ES-I3 (cell line): ENCODE data around the gene USP46.

ENCODE experiments used
- H3K36me3 ChIP-seq: 2 replicates; pipeline ENCODE4 v1.6.1; 2013; ENCODE audit warnings: mild to moderate bottlenecking, low read length, control low read depth, moderate library complexity; ENCODE audit not compliant: insufficient read depth
- H3K4me1 ChIP-seq: 2 replicates; pipeline ENCODE4 v1.6.1; 2013; ENCODE audit warnings: mild to moderate bottlenecking, control low read depth, low read length; ENCODE audit not compliant: insufficient read depth
- H3K9ac ChIP-seq: 2 replicates; pipeline ENCODE4 v1.6.1; 2013; ENCODE audit warnings: low read depth, mild to moderate bottlenecking, low read length, moderate library complexity
- H3K9me3 ChIP-seq: 2 replicates; pipeline ENCODE4 v1.6.1; 2013; ENCODE audit warnings: mild to moderate bottlenecking, low read length, moderate library complexity; ENCODE audit not compliant: control insufficient read depth, insufficient read depth

The USP46 gene, protein sequence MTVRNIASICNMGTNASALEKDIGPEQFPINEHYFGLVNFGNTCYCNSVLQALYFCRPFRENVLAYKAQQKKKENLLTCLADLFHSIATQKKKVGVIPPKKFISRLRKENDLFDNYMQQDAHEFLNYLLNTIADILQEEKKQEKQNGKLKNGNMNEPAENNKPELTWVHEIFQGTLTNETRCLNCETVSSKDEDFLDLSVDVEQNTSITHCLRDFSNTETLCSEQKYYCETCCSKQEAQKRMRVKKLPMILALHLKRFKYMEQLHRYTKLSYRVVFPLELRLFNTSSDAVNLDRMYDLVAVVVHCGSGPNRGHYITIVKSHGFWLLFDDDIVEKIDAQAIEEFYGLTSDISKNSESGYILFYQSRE

DNA sequence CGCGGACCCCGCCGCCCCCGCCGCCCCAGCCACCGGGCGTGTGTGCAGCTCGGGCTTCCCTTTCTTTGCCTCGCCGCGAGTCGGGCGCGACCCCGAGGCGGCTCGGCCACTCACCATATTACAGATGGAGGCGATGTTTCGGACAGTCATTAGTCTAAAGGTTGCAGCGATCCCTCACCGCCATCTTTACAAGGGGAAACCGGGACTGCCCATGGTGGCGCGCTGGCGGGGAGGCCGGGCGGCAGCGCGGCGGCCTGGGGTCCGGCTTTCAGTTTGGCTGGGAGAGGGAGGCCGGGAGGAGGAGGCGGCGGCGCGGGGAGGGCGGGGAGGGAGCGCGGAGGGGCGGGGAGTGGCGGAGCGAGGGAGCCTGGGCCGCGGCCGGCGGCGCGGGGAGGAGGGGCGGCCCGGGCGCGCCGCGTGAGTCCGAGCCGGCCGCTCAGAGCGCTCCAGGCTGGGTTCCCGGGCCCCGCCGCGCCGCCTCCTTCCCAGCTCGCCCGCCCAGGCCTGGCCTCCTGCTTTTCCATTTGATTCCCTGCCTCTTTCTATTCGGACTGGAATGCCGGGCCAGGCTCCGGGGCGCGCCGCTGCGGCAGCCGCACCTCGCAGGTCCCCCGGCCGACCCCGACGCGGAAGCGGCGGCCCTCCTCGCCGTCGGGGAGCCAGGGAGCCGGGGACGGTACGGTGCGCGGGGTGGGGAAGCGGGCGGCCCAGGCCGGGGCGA, at the start of gene USP46:
TSS of gene USP46 (minus strand) at position 301 of the 721 bp plus-strand sequence. CDS start at position 150, 151 bp downstream.
- Histone ChIP-seq H3K9me3 (peaks cover 2% of the 10 kb centered on the region; the same call in 1 of the 2 replicates), H3K9ac (peak within 1 kb of the TSS; percentile 94), H3K36me3 (0 out of 2 replicates have a peak, but pooled peaks cover 7% of the 10 kb centered on the region), H3K4me1 (peaks cover 21% of the 10 kb centered on the region)

DNA sequence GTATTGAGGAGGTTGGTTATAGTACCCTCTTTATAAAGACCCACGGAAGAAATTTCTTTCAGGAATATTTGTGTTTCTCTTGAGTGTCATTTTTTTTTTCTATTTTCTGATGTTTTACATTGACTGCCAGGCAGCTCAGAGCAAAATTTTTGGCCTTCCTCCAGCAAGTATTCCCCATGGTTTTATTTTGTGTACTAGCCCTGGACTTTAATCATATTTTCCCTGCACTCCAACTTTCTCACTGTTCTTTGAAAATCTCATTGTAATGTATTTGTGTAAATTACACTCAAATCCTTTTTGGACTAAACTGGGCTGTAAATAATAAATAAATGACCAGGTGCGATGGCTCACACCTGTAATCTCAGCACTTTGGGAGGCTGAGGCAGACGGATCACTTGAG, 45.6 kb upstream of the USP46 start:
- H3K9ac ChIP-seq = no peak overlapping the region
- H3K9me3 ChIP-seq = no peaks in the 10 kb centered on the region
- peaks cover 13% of the 10 kb centered on the region for H3K4me1 ChIP-seq
- no peaks in the 10 kb centered on the region for H3K36me3 ChIP-seq

DNA sequence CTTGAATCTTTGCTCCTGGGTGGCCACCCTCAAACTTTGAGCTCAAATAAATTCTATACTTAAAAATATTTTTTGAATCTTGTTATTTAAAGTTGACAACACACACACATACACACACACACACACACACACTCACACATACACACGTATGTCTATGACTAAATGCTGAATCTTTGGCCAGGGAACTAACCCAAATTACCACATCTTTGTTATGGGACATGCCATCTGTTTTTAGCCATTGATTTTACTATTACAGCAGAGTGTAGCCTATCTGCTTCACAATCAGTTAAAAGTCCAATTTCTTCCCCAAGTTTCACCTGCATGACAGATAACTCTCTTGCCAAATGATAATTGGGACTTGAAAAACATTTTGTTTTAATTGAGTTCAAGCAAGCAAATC, 45.0 kb upstream of the USP46 start:
- Histone ChIP-seq H3K36me3 (no peaks in the 10 kb centered on the region), H3K4me1 (peaks cover 10% of the 10 kb centered on the region), H3K9ac (no peak overlapping the region), H3K9me3 (no peaks in the 10 kb centered on the region)

DNA sequence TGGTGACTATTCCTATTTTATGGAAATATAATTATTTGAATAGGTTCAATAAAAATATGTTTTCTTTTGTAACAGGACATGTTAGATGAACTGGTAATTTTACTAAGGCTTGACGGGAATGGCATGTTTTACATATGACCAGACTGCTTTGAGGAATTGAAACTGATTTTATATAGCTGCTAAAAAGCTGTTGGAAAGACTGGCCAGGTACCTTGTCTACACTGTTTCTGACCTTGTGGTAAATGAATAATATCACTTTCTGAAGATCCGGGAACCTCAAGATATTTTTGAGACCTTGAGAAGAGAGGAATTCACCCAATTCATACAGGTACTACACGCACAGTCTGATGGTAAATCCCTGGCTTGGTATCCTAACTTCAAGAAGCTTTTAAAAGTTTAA, 42.1 kb upstream of the USP46 start:
- H3K9me3 ChIP-seq = no peaks in the 10 kb centered on the region
- peaks cover 5% of the 10 kb centered on the region for H3K4me1 ChIP-seq
- H3K36me3 ChIP-seq = no peaks in the 10 kb centered on the region
- H3K9ac ChIP-seq = no peak overlapping the region

DNA sequence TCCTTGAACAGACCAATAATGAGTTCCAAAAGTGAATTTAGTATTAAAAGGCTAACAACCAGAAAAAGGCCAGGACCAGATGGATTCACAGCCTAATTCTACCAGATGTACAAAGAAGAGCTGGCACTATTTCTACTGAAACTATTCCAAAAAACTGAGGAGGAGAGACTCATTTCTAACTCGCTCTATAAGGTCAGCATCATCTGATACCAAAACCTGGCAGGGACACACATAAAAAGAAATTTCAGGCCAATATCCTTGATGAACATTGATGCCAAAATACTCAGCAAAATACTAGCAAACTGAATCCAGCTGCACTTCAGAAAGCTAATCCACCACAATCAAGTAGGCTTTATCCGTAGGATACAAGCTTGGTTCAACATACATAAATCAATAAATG, 35.8 kb upstream of the USP46 start:
- Histone ChIP-seq H3K9me3 (peaks cover 6% of the 10 kb centered on the region; the same call in 1 of the 2 replicates), H3K36me3 (no peaks in the 10 kb centered on the region), H3K4me1 (no peaks in the 10 kb centered on the region), H3K9ac (no peak overlapping the region)

DNA sequence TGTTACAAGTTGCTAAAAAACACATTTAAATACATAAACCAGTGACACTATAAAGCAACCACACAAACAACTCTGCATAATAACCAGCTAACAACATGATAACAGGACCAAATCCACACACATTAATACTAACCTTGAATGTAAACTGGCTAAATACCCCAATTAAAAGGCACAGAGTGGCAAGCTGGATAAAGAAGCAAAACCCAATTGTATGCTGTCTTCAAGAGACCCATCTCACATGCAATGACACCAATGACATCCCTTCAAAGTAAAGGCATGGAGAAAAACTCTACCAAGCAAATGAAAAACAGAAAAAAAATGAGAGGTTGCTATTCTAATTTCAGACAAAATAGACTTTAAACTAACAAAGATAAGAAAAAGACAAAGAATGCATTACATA, 34.4 kb upstream of the USP46 start:
- H3K4me1 ChIP-seq = no peaks in the 10 kb centered on the region
- H3K9me3 ChIP-seq = peaks cover 6% of the 10 kb centered on the region; the same call in 1 of the 2 replicates
- no peaks in the 10 kb centered on the region for H3K36me3 ChIP-seq
- no peak overlapping the region for H3K9ac ChIP-seq

DNA sequence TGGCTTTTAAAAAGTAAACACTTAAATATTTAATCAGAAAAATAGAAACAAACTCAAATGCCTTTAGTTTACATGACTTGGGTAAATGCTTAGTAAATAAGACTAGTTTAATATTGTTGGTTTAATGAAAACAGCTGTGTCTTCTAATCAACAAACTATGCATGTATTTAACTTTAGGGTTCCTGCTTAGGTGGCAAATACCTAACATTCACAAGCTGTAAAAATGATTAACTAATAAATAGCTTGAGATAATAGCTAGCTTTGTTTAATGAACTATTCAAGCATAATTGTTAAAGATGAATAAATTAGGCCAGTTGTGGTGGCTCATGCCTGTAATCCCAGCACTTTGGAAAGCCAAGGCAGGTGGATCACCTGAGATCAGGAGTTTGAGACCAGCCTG, 30.0 kb upstream of the USP46 start:
- Histone ChIP-seq H3K36me3 (no peaks in the 10 kb centered on the region), H3K9ac (no peak overlapping the region), H3K9me3 (peaks cover 3% of the 10 kb centered on the region; the same call in 1 of the 2 replicates), H3K4me1 (no peaks in the 10 kb centered on the region)

DNA sequence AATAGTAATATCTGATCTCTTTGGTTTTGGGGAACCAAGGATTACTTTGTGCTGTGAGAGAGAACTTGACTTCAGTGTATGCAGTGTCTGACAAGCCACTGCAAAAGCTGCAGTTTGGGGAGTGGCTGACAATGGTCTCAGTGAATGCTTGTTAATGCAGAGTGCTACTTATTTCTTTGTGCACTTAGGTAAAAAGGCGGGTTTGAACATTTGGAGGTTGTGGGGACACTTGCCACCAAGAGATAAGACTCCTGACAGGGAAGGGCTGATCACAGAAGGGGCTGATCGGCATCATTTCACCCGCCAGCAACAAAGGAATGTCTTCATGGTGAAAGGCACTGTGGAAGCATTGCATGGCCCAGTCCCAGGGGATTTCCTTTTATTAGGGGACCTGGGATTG, 28.6 kb upstream of the USP46 start:
- Histone ChIP-seq H3K4me1 (no peaks in the 10 kb centered on the region), H3K36me3 (no peaks in the 10 kb centered on the region), H3K9me3 (no peaks in the 10 kb centered on the region), H3K9ac (no peak overlapping the region)

DNA sequence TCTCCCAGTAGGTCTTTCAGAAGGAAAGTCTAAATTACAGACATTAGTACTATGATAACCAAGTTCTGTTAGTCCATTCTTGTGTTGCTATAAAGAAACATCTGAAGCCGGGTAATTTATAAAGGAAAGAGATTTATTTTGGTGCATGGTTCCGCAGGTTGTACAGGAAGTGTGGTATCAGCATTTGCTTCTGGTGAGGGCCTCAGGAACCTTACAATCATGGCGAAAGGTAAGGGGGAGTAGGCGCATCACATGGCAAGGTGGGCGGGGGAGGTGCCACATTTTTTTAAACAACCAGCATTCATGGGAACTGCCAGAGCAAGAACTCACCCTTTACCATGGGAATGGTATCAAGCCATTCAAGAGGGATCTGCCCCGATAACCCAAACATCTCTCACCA, 26.2 kb upstream of the USP46 start:
- Histone ChIP-seq H3K4me1 (no peaks in the 10 kb centered on the region), H3K9me3 (no peaks in the 10 kb centered on the region), H3K9ac (no peak overlapping the region), H3K36me3 (no peaks in the 10 kb centered on the region)

DNA sequence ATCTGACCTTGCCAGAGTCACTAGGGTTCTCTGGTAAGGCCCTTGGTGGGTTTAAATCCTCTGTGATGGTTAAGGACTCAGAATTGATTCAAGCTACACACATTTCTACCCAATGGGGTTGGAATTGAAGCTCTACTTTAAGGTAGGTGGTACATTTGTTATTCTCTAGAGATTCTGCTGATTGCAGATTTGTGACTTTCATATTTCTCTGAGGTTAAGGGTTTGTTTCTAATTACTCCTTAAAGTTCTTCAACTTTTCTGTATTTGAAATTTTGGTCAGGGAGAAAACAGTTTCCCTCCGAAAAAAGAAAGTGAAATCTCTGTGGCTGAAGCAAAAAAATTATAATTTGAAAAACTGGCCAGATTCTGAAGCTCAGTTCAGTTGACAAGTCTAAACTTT, 25.8 kb upstream of the USP46 start:
- Histone ChIP-seq H3K4me1 (no peaks in the 10 kb centered on the region), H3K9me3 (no peaks in the 10 kb centered on the region), H3K9ac (no peak overlapping the region), H3K36me3 (no peaks in the 10 kb centered on the region)

DNA sequence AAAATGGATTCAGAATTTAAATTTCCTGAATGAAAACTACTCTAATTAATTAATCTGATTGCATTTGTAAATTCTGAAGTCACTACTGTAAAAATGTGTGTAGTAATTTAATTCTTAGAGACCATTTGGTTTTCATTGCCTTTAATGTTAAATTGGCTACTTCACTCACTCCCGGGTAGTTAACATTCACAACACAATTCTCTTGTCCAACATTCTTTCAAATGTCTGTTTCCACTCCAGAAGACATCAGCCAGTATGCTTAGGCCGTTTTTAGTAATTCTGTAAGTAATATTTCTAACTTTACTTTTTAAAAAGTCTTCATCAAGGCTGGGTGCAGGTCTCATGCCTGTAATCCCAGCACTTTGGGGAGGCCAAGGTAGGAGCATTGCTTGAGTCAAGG, 21.3 kb upstream of the USP46 start:
- Histone ChIP-seq H3K4me1 (no peaks in the 10 kb centered on the region), H3K36me3 (no peaks in the 10 kb centered on the region), H3K9ac (no peak overlapping the region), H3K9me3 (no peaks in the 10 kb centered on the region)

DNA sequence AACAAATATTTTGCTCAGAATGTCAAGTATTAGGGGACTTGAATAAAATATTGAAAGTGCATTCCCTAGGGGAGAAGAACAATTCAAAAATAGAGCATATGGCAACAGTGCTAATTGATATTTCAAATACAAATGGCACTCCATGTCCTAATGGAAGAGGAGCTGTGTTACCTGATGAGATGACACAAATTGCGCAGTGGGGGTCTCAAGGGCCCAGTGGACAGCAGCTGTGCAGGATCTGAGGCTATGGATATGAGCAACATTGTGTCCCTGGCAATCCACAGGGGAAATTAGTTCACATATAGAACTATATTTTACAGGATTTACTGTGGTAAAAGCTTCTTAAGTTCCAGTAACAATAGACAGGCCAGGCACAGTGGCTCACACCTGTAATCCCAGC, 17.4 kb upstream of the USP46 start:
- Histone ChIP-seq H3K9ac (no peak overlapping the region), H3K9me3 (no peaks in the 10 kb centered on the region), H3K4me1 (no peaks in the 10 kb centered on the region), H3K36me3 (no peaks in the 10 kb centered on the region)

DNA sequence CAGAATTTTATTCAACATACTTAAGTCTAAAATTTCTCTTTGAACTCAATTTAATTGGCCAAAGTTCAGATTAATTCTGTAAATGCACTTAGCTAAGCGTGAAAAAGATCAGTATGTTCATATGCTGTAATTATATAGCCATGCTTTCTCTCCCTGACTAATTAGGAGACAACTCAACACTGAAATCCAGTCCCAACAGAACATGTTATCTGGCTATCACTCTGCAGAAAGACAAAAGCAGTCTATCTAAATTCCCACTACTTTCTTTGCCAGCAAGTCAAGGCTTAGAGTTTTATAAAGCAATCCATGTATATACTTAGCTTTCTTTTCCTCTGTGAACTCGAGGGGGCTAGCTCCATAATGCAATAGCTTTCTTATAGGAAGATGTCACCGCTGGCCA, 16.0 kb upstream of the USP46 start:
- Histone ChIP-seq H3K36me3 (no peaks in the 10 kb centered on the region), H3K9ac (no peak overlapping the region), H3K4me1 (no peaks in the 10 kb centered on the region), H3K9me3 (no peaks in the 10 kb centered on the region)

DNA sequence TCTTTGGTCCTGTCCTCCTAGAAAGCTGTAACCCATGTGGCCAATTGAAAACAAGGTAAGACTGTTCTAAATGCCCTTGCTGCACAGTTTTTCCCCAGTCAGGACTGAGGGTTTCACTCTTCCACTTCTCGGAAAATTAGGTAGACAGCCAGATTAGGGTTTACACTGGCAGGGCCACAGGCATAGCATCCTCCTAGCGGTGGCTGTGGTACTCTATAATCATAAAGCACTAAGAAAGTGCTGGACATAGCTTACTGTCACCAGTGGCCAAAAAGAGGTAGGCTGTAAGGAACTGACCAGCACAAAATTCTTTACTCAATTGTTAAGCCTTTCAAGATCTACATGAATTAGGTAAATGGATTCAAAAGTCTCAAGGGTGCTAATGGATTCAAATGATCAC, 11.6 kb upstream of the USP46 start:
- Histone ChIP-seq H3K4me1 (no peaks in the 10 kb centered on the region), H3K36me3 (no peaks in the 10 kb centered on the region), H3K9me3 (no peaks in the 10 kb centered on the region), H3K9ac (no peak overlapping the region)

DNA sequence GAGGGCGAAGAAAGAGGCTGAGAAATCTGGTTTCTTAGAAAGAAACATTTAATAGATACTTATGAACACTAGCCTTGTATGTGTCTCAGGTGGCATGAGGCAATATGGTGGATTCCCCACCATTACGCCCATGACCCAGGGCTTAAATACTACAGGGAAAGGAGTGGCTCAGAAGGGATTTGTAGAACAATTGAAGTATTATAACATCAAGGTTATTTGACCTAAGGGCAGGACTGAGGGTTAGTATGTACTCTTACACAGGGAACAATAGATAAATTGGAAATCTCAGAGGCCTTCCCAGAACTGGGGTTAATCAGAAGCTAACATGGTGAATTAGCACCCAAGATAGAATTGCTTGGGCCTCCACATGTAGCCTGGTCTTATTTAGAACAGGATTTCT, 11.0 kb upstream of the USP46 start:
- no peaks in the 10 kb centered on the region for H3K9me3 ChIP-seq
- no peaks in the 10 kb centered on the region for H3K36me3 ChIP-seq
- no peak overlapping the region for H3K9ac ChIP-seq
- H3K4me1 ChIP-seq = no peaks in the 10 kb centered on the region
